Activated CD4-positive, CD25-positive, alpha-beta regulatory T cell treated with anti-CD3 and anti-CD28 coated beads, Interleukin-2, amount 50 U/mL, for 24 hours (primary cell): ENCODE measurements around the gene COL18A1.
A peak's percentile ranks its signal among the peaks of the same experiment; 100 is the strongest.

Experiments
- ATAC-seq, 2 donors: fragments of 150-1000 bp; cut with Tn5 transposase; one replicate each; pipeline ENCODE4 v1.10.0; 2021; ENCODE audit warnings: mild to moderate bottlenecking in 1 of 2, moderate library complexity in 1 of 2

The COL18A1 gene

GRCh38 chr21:45415188-45415942 is 10.4 kb downstream of the COL18A1 start:
- ATAC-seq: no peak

- no peak for ATAC-seq
Observed at GRCh38 chr21:45415943-45416611, 11.1 kb downstream of the COL18A1 start.

- no peak for ATAC-seq
Observed at GRCh38 chr21:45416620-45417019, 11.7 kb downstream of the COL18A1 start.

GRCh38 chr21:45417256-45417950 is 12.4 kb downstream of the COL18A1 start:
- no peak for ATAC-seq

GRCh38 chr21:45417951-45418300 is 13.0 kb downstream of the COL18A1 start:
- ATAC-seq: no peak

- no peak for ATAC-seq
Observed at GRCh38 chr21:45418301-45419071, 13.5 kb downstream of the COL18A1 start.

- no peak for ATAC-seq
Observed at GRCh38 chr21:45419162-45419561, 14.2 kb downstream of the COL18A1 start.

GRCh38 chr21:45420061-45421041 is 15.4 kb downstream of the COL18A1 start:
- no peak for ATAC-seq

- no peak for ATAC-seq
Observed at GRCh38 chr21:45421071-45421845, 16.3 kb downstream of the COL18A1 start.

GRCh38 chr21:45421846-45422775 is 17.1 kb downstream of the COL18A1 start:
- ATAC-seq: no peak

GRCh38 chr21:45423201-45423955 is 18.4 kb downstream of the COL18A1 start:
- ATAC-seq: no peak

- ATAC-seq: no peak
Observed at GRCh38 chr21:45423968-45424853, 19.2 kb downstream of the COL18A1 start.

GRCh38 chr21:45424854-45425795 is 20.2 kb downstream of the COL18A1 start:
- ATAC-seq: no peak

GRCh38 chr21:45427331-45428271 is 22.6 kb downstream of the COL18A1 start:
- peak in 1 of 2 donors; percentile 17 for ATAC-seq

- ATAC-seq: no peak
Observed at GRCh38 chr21:45428534-45428933, 23.6 kb downstream of the COL18A1 start.
